Left renal cortex interstitium (tissue), 4 donors: ENCODE results near the gene ZNF358. TPM values are rescaled to one million over a fixed set of nuclear protein-coding genes. Genes with fewer than 3 reads are reported as not detected.

Experiments
- DNase-seq, 4 donors: peaks; one replicate each; pipeline ENCODE4 v3.0.0-alpha.2; 2013; ENCODE audit warnings: low read depth in 4 of 4, low spot score in 2 of 4, missing footprints in 1 of 4
- polyA plus RNA-seq, 4 donors: library from polyadenylated mRNA; unstranded; fragments of 120-200 nt; gene quantifications; one replicate each; pipeline ENCODE4 v1.2.1, GENCODE V29; 2013; ENCODE audit not compliant: insufficient read length in 4 of 4

Gene ZNF358
- 10 to 100 TPM; 33.2 to 76.0 (median 60.3) TPM for polyA plus RNA-seq

- DNase-seq, result peak in 1 of 4 donors; percentile 59
These were observed at the start of gene ZNF358 for GRCh38 chr19:7515645-7516151. TSS of gene ZNF358 (plus strand) at chr19:7516103. CDS start at chr19:7519243, 3,140 bp downstream.

DNA sequence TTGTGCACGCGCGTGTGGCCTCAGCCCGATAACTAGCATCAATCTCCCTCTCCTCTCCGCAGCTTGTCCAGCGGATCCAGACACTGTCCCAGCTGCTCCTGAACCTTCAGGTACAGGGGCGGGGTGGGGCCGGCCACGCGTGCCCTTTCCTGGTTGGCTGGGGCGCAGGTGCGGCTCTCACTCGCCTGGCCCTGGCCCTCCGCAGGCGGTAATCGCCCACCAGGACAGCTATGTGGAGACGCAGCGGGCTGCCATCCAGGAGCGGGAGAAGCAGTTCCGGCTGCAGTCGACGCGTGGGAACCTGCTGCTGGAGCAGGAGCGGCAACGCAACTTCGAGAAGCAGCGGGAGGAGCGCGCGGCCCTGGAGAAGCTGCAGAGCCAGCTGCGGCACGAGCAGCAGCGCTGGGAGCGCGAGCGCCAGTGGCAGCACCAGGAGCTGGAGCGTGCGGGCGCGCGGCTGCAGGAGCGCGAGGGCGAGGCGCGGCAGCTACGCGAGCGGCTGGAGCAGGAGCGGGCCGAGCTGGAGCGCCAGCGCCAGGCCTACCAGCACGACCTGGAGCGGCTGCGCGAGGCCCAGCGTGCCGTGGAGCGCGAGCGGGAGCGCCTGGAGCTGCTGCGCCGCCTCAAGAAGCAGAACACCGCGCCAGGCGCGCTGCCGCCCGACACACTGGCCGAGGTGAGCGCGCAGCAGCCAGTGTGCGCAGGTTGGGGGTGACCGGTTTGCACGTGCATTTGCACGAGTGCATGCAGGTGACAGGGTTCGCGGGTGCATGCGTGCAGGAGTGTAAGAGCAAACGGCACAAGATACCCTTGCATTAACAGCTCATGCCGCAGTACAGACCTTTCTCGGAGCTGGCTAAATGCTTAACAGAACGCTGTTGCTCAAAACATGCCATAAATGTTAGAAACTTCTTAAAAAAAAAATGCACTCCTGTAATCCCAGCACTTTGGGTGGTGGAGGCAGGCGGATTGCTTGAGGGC, 48.6 kb upstream of the ZNF358 start:
- DNase-seq, result no peak

- no peak for DNase-seq
These were observed 47.1 kb upstream of the ZNF358 start for GRCh38 chr19:7468840-7469239.

- no peak for DNase-seq
These were observed 46.1 kb upstream of the ZNF358 start for GRCh38 chr19:7469669-7470285.

- no peak for DNase-seq
These were observed 45.2 kb upstream of the ZNF358 start for GRCh38 chr19:7470540-7471305.

GRCh38 chr19:7471696-7472615, 43.9 kb upstream of the ZNF358 start:
- DNase-seq, result no peak

DNA sequence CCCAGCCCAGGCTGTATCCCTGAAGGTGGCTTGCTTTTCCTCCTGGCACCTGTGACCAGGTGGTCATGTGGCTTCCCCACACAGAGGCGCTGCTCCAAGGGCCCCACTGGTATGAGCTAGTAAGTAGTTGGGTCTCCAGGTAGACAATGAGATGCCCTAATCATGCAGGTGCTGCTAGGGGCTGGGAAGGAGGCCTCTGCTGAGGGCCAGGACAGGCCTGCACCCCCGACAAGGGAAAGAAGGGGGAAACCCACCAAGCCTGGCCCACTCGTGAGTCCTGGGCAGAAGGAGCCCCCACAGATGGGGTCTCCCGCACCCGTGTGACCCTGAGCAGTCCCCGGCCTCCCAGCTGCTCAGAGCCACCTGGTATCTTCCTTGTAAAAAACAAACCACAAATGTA, 40.2 kb upstream of the ZNF358 start:
- no peak for DNase-seq

GRCh38 chr19:7476241-7476640, 39.7 kb upstream of the ZNF358 start:
- no peak for DNase-seq

DNA sequence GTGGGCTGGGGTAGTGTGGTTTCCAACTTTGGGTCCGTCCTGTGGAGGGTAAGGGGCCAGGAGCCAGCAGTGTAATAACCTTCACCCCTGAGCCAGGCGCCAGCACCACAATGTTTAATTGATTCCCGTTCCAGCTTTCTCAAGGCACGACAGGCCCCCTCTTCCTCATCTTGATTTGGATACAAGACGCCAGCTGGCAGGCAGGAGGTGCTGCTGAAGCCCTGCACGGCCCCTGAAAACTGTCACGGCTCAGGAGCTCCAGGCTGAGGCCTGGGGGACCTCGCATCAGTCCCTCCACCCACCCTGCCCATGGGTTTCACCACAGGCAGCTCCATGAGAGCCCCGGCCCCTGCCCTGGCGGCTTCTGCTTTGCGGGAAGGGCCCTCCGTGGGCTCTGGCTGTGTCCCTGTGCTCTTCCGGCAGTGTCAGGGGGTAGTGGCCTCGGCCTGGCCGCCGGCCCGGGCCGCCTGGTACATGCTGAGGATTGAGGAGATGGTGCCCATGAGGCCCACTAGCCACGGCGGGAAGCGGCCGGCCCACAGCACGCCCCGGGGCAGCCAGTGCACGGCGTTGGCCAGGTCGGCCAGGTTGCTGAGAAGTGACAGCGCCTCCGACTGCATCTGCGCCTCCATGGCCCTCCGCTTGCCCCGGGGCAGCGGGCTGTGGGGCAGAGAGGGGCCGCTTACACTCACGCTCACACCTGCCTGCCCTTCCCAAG, 39.0 kb upstream of the ZNF358 start:
- no peak for DNase-seq

- DNase-seq, result no peak
These were observed 38.1 kb upstream of the ZNF358 start for GRCh38 chr19:7477758-7478157.

GRCh38 chr19:7478173-7478842, 37.6 kb upstream of the ZNF358 start:
- DNase-seq, result no peak

DNA sequence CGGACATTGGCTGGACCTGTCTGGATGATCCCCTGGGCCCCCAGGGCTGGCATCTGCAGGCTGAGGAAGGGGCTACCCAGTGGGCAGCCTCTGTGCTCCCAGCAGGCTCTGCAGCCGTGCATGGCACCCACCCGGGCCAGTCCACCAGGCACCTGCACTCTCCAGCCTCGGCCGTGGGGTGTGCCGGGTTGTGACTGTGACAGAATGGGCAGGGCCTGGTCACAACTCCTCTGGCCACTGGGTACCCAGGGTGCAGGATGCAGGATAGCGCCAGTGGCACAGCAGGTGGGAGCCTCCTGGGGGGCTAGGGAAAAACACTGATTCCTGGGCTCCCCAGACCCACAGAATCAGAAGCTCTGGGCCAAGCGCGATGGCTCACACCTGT, 37.1 kb upstream of the ZNF358 start:
- DNase-seq, result no peak

DNA sequence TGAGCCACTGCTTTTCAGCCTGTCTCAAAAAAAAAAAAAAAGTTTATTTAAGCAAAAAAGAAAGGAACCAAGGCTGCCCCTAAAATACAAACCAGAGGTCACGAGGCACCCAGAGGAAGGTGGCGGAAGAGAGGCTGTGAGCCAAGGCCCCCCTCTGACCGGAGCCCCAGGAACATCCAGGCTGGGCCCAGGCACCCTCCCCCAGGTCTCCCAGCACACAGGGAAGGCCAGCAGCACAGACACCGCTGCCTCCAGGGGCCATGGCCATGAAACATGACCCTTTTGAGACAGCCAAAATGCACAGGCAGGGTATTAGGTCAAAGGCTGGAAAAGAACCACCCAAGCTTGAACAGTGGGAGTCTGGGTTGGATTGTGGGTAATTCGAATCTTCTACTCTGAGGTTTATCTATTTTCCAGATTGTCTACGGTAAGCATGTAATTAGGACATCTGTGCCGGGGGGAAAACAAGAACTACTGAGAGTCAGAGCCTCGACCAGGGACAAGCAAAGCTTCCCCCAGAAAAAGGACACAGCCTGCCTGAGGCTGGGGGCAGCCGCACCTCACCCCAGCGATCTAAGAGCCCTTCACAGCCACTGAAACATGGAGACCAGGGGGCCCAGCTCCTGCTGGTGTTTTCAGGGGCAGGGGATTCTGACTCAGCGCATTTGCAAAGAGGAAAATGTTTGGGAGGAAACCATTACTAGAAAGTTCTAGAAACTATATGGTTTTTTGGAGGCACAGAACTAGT, 35.5 kb upstream of the ZNF358 start:
- no peak for DNase-seq

GRCh38 chr19:7480970-7481255, 35.0 kb upstream of the ZNF358 start:
- DNase-seq, result no peak

DNA sequence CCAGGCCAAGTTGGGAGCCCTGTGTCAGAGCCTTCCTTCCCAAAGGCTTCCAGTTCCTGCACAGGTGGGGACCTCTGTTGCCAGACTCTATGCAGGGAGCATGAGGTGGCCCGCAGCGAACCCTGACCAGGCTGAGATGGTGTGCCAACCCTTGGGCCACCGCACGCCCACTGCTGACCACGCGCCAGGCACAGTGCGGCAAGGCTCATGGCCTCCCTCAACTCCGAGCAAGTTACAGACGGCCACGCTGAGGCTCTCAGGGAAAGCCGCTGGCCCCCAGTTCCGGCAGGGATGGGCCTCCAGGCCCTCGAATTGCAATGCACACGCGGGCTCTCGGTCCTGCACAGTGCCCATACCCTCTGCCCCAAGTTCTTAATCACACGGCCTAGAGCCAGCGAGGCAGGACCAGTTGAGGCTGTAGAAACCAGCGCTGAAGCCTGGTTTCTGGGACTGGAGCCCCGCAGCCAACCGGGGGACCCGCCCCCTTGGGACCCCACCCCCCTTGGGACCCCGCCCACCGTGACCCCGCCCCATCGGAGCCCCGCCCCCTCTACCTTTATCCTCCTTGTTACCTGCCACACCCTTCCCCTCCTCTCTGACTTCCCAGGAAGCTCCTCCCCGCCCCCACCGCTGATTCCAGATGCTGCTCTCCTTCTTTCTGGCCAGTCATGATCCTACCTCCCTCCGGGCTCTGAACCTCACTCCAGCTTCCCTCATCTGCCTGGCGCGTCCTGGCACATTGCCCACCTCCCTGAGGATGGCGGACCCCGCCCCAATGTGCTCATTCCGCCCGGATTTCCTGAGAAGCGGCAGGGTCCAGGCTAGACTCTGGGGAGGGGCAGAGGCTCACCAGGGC, 33.1 kb upstream of the ZNF358 start:
- no peak for DNase-seq

DNA sequence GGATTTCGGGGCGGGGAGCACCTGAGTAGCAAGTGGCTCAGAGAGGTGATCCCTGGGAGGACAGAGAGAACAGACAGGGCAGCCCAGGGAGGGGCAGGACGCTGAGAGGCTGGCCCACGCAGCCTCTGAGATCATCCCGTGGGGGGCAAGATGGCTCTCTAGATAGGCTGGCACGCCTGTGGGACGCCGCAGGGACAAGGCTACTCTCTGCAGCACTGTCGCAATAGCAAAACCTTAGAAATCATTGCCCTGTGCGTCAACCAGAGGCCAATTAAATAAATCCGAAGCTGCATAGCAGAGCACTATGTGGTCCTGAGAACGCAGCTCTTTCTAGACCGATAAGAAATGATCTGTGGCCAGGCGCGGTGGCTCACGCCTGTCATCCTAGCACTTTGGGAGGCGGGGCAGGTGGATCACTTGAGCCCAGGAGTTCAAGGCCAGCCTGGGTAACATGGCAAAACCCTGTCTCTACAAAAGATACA, 32.1 kb upstream of the ZNF358 start:
- DNase-seq, result no peak

- DNase-seq, result no peak
These were observed 29.0 kb upstream of the ZNF358 start for GRCh38 chr19:7486923-7487322.
